ENCODE measurements around the gene HEPH. TPM values are rescaled to one million over a fixed set of nuclear protein-coding genes. Genes with fewer than 3 reads are reported as not detected.
A peak's percentile ranks its signal among the peaks of the same experiment; 100 is the strongest.

The HEPH gene
- total and polyA plus RNA-seq, 7 donors, result 10.2 to 152 (median 78.2) TPM

DNA sequence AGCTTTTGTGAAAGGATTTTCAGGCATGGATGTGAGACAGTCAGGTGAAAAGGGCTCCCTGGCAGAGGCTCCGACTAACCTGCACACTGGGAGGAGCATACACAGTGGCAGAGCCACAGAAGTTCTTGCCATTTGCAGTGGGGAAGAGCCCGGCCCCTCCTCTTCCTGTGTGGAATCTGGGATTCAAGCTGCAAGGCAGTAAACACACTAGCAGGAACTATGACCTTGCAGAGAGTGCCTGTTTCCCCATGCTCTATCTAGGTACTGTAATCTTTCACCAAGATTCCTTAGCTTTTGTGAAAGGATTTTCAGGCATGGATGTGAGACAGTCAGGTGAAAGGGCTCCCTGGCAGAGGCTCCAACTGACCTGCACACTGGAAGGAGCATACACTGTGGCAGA is 19.8 kb upstream of the HEPH start:
- no peak for DNase-seq
- intact Hi-C loops (cut with DNase I), result no loop called here
- H3K4me3 ChIP-seq, result no peak overlapping the region

DNA sequence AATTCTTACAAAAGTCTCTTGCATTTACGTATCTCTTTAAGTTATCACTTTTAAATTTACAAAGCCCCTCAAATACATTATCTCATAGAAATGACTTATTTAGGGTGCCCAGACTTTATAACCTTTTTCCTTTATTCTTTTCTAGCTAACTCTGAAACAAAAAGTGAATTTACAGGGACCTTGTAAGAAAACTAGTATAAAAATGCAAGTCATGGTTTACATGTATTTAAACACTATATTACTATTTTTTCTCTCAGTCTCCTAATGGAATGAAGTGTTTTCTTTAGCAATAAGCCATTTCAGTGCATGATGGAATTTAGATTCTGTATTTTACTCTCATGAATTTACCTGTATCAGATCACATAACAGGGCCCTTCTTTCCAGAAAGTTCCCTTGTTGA is 14.5 kb upstream of the HEPH start:
- WGBS, 2 donors, result 90 to 94% methylated on average over 1 of the region's 1 CpG
- TF ChIP-seq EP300 (IDR thresholded peaks at IDR 0.05), result no peak
- TF ChIP-seq, protein P1, sequence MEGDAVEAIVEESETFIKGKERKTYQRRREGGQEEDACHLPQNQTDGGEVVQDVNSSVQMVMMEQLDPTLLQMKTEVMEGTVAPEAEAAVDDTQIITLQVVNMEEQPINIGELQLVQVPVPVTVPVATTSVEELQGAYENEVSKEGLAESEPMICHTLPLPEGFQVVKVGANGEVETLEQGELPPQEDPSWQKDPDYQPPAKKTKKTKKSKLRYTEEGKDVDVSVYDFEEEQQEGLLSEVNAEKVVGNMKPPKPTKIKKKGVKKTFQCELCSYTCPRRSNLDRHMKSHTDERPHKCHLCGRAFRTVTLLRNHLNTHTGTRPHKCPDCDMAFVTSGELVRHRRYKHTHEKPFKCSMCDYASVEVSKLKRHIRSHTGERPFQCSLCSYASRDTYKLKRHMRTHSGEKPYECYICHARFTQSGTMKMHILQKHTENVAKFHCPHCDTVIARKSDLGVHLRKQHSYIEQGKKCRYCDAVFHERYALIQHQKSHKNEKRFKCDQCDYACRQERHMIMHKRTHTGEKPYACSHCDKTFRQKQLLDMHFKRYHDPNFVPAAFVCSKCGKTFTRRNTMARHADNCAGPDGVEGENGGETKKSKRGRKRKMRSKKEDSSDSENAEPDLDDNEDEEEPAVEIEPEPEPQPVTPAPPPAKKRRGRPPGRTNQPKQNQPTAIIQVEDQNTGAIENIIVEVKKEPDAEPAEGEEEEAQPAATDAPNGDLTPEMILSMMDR (IDR thresholded peaks at IDR 0.05), result no peak
- no peak for TF ChIP-seq POLR2AphosphoS5 (IDR thresholded peaks at IDR 0.05)
- no peak for TF ChIP-seq POLR2A (IDR thresholded peaks at IDR 0.05)
- no peaks in the 10 kb centered on the region for H3K9me3 ChIP-seq
- H3K27me3 ChIP-seq, result no peaks in the 10 kb centered on the region
- no peaks in the 10 kb centered on the region for H3K36me3 ChIP-seq
- intact Hi-C loops (cut with DNase I), result no loop called here
- H3K4me1 ChIP-seq, result no peaks in the 10 kb centered on the region
- no peak overlapping the region for H3K27ac ChIP-seq
- DNase-seq, result no peak
- H3K4me3 ChIP-seq, result no peak overlapping the region

More for the DNA sequence above, 19.8 kb upstream of the HEPH start:
- TF ChIP-seq EP300 (IDR thresholded peaks at IDR 0.05) (no peak), POLR2A (IDR thresholded peaks at IDR 0.05) (no peak), POLR2AphosphoS5 (IDR thresholded peaks at IDR 0.05) (no peak)
- TF ChIP-seq, protein P1 (IDR thresholded peaks at IDR 0.05), result no peak
- Histone ChIP-seq H3K27me3 (no peaks in the 10 kb centered on the region), H3K36me3 (no peaks in the 10 kb centered on the region), H3K4me1 (no peaks in the 10 kb centered on the region), H3K27ac (no peak overlapping the region), H3K9me3 (no peaks in the 10 kb centered on the region)
- 56 to 88% methylated on average over 2 of the region's 2 CpGs for WGBS, 2 donors

DNA sequence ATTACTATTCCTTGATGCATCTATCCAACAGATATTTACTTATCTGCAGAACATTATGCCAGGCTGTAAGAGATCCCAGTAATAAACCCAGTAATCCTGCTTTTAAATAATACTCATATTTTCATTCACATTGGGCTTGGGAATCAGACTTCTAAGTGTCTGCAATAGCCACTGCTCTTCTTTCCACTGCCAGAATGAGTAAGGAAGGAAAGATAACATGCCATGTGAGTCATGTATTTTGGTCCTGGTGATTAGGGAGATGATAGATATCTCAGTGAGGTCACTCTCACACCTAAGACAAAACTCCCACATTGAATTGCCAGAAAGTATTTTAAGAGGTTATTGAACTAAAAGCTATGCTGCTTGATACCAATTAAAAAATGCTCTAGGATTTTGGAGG is 13.9 kb upstream of the HEPH start:
- DNase-seq, result no peak
- no peak overlapping the region for H3K27ac ChIP-seq
- TF ChIP-seq EP300 (IDR thresholded peaks at IDR 0.05) (no peak), POLR2A (IDR thresholded peaks at IDR 0.05) (no peak), POLR2AphosphoS5 (IDR thresholded peaks at IDR 0.05) (no peak)
- TF ChIP-seq, protein P1 (IDR thresholded peaks at IDR 0.05), result no peak
- H3K27me3 ChIP-seq, result no peaks in the 10 kb centered on the region
- H3K4me1 ChIP-seq, result no peaks in the 10 kb centered on the region
- H3K4me3 ChIP-seq, result no peak overlapping the region
- no peaks in the 10 kb centered on the region for H3K36me3 ChIP-seq
- H3K9me3 ChIP-seq, result no peaks in the 10 kb centered on the region
- intact Hi-C loops (cut with DNase I), result no loop called here

DNA sequence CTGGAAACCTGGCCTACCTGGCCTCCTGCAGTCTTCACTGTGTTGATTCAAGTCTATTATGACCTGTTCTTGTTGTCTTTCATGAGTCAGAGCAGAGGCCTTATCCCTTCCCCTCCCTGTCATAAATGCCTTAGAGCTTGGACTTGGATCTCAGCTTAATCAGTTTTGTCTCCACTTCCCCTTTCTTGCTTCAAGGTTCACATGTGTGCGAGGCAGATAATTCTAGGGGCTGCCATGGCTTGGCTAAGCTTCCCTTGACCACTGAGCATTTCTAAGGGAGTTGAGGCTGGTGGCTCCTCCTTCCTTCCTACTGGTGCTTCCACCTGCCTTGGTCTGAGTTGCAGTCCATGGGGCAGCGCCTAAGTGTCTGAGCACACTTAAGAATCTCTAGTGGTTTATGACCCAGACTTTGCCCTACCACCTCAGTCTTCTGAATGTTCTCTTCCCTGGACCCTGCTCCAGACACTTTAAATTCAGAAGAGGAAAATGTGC is 1.7 kb upstream of the HEPH start:
- intact Hi-C loops (cut with DNase I), result loop anchor here (10.0 kb wide), 1 partner anchor 468 kb away; no protein-coding TSS in a partner anchor
- Histone ChIP-seq H3K4me1 (no peaks in the 10 kb centered on the region), H3K9me3 (no peaks in the 10 kb centered on the region), H3K36me3 (no peaks in the 10 kb centered on the region), H3K4me3 (no peak overlapping the region), H3K27me3 (no peaks in the 10 kb centered on the region), H3K27ac (no peak overlapping the region)
- WGBS, 2 donors, result 11 to 46% methylated on average over 2 of the region's 2 CpGs
- no peak for DNase-seq
- TF ChIP-seq, protein P1 (IDR thresholded peaks at IDR 0.05), result no peak
- TF ChIP-seq POLR2A (IDR thresholded peaks at IDR 0.05), result no peak
- no peak for TF ChIP-seq EP300 (IDR thresholded peaks at IDR 0.05)
- TF ChIP-seq POLR2AphosphoS5 (IDR thresholded peaks at IDR 0.05), result no peak

DNA sequence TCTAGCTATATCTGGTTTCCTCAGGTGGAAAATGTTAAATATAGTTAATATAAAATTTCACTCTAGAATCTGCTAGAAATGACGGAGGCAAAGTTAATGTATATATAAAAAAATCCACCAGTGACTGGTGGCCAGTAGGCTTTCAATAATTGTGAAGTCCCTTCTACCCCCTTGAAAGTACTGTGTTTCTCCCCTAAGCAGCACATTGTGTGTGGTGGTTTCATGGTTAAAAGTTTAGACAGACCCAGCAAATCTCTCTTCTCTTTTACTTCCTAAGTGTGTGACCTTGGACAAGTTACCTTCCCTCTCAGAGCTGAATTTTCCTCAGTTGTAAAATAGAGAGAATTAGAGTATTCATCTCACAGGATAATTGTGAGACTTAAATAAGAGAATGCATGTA is 600 bp upstream of the HEPH start:
- 14 to 68% methylated on average over 1 of the region's 1 CpG for WGBS, 2 donors
- no peak for DNase-seq
- no peaks in the 10 kb centered on the region for H3K9me3 ChIP-seq
- H3K36me3 ChIP-seq, result no peaks in the 10 kb centered on the region
- H3K27me3 ChIP-seq, result no peaks in the 10 kb centered on the region
- TF ChIP-seq, protein P1 (IDR thresholded peaks at IDR 0.05), result no peak
- TF ChIP-seq EP300 (IDR thresholded peaks at IDR 0.05) (no peak), POLR2A (IDR thresholded peaks at IDR 0.05) (no peak), POLR2AphosphoS5 (IDR thresholded peaks at IDR 0.05) (no peak)
- H3K27ac ChIP-seq, result peak overlapping the region; percentile 51 to 78 (median 74)
- no peaks in the 10 kb centered on the region for H3K4me1 ChIP-seq
- intact Hi-C loops (cut with DNase I), result loop anchor here (10.0 kb wide), 1 partner anchor 469 kb away; no protein-coding TSS in a partner anchor
- no peak overlapping the region for H3K4me3 ChIP-seq
